Measurements from ENCODE around the gene SMYD3.

DNA sequence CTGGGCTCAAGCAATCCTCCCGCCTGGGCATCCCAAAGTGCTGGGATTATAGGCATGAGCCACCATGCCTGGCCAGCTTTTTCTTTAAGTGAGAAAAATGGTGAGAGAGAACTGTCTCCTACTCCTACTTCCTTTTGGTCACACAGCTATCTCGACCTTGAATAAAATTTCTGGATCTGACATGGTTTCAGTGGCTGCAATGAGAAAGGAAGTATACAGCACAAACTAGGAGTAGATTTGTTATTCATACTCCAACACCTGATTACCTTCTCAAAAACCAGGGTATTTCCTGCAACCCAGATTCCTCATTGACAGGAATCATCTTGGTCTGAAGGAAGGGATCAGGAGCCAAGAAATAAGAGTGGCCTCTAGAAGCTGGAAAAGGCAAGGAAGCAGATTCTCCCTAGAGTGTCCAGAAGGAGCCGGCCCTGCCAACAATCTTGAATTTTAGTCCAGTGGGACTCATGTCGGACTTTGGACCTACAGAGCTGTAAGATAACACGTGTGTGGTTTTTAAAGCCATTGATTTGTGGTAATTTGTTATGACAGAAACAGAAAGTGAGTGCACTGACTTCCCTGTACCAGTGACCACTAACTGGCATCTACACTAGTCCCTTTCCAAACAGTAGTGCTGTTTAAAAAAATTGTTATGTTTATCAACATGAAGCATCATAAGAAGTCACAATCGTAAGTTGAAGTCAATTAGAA lies 516.6 kb downstream of the SMYD3 start:
- TF ChIP-seq, protein P1, sequence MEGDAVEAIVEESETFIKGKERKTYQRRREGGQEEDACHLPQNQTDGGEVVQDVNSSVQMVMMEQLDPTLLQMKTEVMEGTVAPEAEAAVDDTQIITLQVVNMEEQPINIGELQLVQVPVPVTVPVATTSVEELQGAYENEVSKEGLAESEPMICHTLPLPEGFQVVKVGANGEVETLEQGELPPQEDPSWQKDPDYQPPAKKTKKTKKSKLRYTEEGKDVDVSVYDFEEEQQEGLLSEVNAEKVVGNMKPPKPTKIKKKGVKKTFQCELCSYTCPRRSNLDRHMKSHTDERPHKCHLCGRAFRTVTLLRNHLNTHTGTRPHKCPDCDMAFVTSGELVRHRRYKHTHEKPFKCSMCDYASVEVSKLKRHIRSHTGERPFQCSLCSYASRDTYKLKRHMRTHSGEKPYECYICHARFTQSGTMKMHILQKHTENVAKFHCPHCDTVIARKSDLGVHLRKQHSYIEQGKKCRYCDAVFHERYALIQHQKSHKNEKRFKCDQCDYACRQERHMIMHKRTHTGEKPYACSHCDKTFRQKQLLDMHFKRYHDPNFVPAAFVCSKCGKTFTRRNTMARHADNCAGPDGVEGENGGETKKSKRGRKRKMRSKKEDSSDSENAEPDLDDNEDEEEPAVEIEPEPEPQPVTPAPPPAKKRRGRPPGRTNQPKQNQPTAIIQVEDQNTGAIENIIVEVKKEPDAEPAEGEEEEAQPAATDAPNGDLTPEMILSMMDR (IDR thresholded peaks at IDR 0.05; ENCODE audit: insufficient read depth, low read length, poor library complexity, severe bottlenecking), result no peak
- no peak for TF ChIP-seq EZH2phosphoT487 (conservative IDR thresholded peaks at IDR 0.05; ENCODE audit: low read length)
